ENCODE results near the gene ZNF302.

DNA sequence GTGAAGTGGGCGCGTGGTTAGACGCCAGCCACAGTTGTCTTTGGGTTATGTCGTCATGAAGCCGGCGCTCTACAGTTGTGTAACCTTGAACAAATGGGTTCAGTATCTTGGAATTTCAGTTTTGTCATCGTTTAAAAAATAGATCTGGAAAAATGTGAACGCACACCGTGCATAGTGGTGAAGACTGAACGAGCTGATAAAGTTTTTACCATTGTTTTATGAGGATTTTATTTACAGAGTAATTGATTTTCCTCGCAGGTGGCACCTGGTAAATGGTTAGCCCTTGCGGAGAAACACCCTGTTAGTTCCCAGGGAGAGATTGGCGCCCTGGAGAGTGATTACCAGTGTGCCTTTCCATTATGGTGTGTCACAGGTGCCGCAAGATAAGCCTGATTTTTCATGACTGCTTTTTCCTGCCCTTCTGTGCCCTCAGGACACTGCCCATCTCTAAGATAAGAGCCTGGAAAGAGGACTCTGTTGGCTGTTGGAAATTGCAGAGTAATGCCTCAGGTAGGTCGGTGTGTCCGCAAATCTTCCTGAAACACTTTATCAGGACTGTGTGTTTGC is 57.1 kb downstream of the ZNF302 start:
- no peak for TF ChIP-seq POLR2A (IDR thresholded peaks at IDR 0.05; ENCODE audit: low read depth, low read length)
- no peak for TF ChIP-seq POLR2AphosphoS5 (IDR thresholded peaks at IDR 0.05; ENCODE audit: low read depth, low read length)
